HG02970 (cell line): ENCODE measurements around the gene HERC4.
"Not testable (repeated sequence)": the region's sequence is repeated elsewhere in the genome, so short reads cannot be mapped to it uniquely, and the experiment has no call there.

Source experiments
- ATAC-seq: cut with Tn5 transposase; IDR thresholded peaks from one replicate; pipeline ENCODE4 v1.9.1; 2021; ENCODE audit warnings: mild to moderate bottlenecking, moderate library complexity, moderate number of reproducible peaks; ENCODE audit not compliant: unreplicated experiment, low FRiP score

HERC4 gene

DNA sequence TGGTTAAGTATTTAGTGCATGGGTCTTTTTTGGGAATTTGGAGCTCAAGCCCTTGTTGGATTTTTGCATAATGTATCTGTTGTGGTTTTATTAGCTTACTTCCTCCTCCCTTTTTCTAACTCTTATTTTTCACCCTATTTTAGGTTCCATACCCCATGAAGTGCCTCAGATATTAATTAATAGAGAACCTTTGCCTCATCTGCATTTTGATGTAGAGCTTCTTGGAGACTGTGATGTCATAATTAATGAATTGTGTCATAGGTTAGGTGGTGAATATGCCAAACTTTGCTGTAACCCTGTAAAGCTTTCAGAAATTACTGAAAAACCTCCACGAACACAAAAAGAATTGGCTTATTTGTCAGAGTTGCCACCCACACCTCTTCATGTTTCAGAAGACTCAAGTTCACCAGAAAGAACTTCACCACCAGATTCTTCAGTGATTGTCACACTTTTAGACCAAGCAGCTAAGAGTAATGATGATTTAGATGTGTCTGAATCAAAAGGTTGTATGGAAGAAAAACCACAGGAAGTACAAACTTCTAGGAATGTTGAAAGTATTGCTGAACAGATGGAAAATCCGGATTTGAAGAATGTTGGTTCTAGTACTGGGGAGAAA lies 162.6 kb downstream of the HERC4 start:
- ATAC-seq = no peak

DNA sequence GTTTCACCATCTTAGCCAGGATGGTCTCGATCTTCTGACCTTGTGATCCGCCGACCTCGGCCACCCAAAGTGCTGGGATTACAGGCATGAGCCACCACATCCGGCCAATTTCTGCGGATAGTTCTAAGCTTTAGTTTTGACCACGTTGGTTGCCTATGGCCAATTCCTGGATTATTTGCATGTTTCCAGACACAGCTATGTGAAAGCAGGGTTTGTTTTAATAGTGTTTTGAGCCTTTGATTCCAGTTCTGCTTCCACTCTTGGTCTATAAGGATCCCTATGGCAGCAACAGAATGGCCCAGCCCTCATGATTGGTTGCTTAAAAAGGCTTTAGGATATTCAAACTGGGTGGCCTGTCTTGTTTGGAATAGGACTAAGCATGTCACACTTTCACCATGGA lies 171.5 kb downstream of the HERC4 start:
- no peak for ATAC-seq

DNA sequence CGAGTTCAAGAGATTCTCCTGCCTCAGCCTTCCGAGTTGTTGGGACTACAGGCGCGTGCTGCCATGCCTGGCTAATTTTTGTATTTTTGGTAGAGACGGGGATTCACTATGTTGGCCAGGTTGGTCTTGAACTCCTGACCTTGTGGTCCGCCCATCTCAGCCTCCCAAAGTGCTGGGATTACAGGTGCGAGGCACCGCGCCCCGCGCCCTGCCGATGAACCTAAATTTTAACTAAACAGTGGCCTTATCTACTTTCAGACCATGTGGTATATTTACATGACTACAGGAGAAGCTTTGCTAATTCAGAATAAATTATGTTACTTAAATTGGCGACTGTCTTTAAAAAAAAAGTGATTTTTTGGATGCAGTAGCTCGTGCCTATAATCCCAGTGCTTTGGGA lies 181.4 kb downstream of the HERC4 start:
- no peak for ATAC-seq

DNA sequence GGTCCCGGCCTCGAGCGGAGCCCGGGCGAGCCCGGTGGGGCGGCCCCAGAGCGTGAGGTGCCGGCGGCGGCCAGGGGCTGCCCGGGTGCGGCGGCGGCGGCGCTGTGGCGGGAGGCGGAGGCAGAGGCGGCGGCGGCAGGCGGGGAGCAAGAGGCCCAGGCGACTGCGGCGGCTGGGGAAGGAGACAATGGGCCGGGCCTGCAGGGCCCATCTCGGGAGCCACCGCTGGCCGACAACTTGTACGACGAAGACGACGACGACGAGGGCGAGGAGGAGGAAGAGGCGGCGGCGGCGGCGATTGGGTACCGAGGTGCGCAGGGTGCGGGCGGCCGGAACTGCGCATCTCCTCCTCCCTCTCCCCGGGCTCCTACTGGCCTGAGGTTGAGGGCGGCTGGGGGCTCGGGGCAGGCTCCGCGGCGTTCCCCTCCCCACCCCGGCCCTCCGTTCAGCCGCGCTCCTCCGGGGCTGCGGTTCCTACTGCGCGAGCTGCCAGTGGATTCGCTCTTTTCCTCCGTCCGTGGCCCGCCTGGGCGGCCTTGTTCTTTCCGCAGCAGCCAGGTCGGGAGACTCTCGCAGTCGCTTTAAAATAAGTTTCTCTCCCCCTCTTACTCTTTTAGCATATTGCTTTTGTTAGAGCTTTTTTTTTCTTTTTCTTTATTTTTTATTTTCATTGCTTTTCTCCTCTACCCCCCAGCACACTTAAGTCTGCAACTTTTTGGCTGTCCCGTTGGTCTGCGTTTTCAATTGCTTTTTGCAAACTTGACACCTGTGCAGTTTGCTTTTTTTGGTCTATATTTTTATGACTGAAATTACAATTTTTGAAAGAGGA lies 190.0 kb downstream of the HERC4 start:
- peak; percentile 57 for ATAC-seq

DNA sequence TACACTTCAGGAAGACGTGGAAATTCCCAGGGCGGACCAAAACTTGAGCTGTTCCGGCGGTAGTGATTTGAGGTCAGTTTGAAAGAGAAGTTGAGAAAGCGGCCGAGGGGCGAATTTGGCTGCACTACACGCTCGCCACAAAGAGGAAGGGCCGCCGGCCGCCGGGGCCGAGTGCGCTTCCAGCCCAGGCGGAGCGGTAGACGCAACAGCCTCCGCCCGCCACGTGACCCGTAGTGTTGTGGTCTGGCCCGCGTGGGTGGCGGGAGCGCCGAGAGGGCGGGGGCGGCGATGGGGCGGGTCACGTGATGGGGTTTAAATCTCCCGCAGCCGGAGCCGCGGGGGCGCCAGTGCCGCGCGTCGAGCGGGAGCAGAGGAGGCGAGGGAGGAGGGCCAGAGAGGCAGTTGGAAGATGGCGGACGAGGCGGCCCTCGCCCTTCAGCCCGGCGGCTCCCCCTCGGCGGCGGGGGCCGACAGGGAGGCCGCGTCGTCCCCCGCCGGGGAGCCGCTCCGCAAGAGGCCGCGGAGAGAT lies 190.7 kb downstream of the HERC4 start, which contains the start of gene SIRT1:
Gene SIRT1, plus strand, starts transcription at position 344 of the 529 bp plus-strand sequence. Its CDS starts 66 bp downstream, at position 410.
- ATAC-seq = peak; percentile 81

DNA sequence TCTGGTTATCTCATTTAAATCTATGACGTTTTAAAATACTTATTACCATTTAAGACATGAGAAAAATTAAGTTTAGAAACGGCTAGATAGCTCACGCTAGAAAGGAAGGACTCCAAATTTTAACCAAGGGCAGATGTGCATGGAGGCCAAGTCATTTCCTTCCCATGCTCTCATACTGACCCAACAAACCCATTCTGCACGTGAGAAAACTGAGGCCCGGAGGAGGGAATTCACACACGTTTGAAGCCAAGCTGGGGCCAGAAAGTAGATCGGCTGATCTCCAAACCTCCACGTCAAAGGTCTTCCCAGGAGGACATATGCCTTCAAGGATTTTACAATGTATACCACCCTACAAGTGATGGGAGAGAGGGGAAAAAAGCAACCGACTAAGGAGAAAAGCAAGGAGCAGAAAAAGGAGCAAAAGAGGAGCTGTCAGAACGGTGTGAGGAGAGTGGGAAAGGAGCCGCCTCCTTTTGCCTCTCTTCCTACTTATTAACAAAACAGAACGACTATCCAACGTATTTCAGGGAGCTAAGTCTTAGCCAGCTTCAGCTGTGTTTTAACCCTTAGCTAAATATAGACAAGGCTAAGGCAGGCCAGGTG lies 191.3 kb downstream of the HERC4 start:
- ATAC-seq = no peak

DNA sequence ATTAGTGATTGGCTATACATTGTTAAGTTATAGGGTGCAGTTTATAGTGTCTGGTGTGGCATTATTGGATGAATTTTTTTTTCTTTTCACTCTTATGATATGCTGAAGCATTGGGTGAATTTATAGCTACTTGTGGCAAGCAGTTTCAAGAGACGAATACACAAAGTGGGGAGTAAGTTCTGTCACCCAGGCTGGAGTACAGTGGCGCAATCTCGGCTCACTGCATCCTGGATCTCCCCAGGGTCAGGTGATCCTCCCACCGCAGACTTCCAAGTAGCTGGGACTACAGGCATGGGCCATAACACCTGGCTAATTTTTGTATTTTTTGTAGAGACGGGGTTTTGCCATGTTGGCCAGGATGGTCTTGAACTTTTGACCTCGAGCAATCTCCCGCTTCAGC lies 196.9 kb downstream of the HERC4 start:
- no peak for ATAC-seq

DNA sequence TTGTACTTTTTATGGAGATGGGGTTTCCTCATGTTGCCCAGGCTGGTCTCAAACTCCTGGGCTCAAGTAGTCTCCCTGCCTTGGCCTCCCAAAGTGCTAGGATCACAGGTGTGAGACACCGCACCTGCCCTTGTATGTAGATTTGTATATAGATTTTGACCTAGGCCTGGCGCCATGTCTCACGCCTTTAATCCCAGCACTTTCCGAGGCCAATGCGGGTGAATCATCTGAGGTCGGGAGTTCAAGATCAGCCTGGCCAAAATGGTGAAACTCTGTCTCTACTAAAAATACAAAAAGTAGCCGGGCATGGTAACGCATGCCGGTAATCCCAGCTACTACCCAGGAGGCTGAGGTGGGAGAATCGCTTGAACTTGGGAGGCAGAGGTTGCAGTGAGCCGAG lies 197.7 kb downstream of the HERC4 start:
- not testable (repeated sequence) for ATAC-seq

DNA sequence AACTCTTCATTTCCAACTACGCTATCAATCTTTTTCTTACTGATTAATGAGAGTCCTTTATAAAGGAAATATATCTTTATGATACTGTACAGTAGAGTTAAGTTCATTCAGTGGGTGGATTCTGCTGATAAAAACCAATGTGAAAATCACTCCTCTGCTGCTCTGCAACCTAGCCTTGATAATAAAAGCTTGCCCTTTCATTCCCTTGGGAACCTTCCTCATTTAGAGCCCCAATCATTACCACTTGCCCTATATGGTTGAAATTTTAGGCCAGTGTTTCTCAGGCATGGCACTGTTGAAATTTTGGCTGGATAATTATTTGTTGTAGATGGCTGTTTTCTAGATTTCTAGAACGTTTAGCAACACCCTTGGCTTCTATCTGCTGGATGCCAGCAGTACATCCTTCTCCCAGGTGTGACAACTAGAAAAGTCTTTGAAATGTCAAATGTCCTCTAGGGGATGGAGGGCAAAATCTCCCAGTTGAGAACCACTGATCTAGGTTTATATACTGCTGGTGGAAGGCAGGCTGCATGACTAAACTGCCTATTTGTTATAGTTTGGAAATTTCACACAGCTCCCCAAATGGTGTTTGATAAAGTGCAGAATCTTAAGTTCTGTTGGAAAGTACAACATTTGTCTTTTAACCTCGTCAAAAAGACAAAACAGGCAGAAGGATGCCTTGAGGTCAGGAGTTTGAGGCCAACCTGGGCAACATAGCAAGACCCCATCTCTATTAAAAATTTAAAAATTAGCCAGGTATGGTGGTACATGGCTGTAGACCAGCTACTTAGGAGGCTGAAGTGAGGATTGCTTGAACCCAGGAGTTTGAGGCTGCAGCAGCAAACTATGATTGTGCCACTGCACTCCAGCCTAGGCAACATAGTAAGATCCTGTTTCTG lies 199.5 kb downstream of the HERC4 start:
- ATAC-seq = no peak
